H1 (cell line): ENCODE data around the gene RAPGEF5. TPM values are rescaled to one million over a fixed set of nuclear protein-coding genes. Genes with fewer than 3 reads are reported as not detected.

Experiments
- CTCF ChIA-PET: fragments of 300-600 bp; sonication (Branson Sonifier 250); formaldehyde crosslinking; loops from one replicate; lab custom pipeline; 2021; ENCODE audit not compliant: partially characterized antibody; lab: Charles Lee
- POLR2A ChIA-PET: fragments of 300-600 bp; sonication (Branson Sonifier 250); formaldehyde crosslinking; loops from one replicate; lab custom pipeline; 2021; ENCODE audit warnings: inconsistent platforms; ENCODE audit not compliant: partially characterized antibody; lab: Charles Lee
- DNase-seq, 2 experiments: peaks; one replicate each; pipeline versions ENCODE4 v3.0.0 to v3.0.0-alpha.2; 2010 to 2022; ENCODE audit warnings: low spot score in 2 of 2, low read depth in 1 of 2, mixed read lengths in 1 of 2
- FAIRE-seq: peaks from 2 replicates; lab custom pipeline; 2011; peaks lifted over from hg19 to GRCh38; lab: Jason Lieb, UNC
- H2AFZ ChIP-seq: 2 replicates; pipeline ENCODE4 v1.8.1; 2012; ENCODE audit warnings: low read length, inconsistent platforms
- H2AK5ac ChIP-seq: 2 replicates; pipeline ENCODE4 v1.6.1; 2013; ENCODE audit warnings: low read depth, low read length
- H2BK120ac ChIP-seq: replicated peaks from 2 replicates; pipeline ENCODE3; 2013; ENCODE audit warnings: low read depth, low read length, inconsistent platforms
- H2BK12ac ChIP-seq: 2 replicates; pipeline ENCODE4 v1.6.1; 2013; ENCODE audit warnings: low read depth, low read length
- H2BK15ac ChIP-seq: 2 replicates; pipeline ENCODE4 v1.6.1; 2013; ENCODE audit warnings: low read length
- H2BK20ac ChIP-seq: 2 replicates; pipeline ENCODE4 v1.6.1; 2013; ENCODE audit warnings: low read length
- H2BK5ac ChIP-seq: 2 replicates; pipeline ENCODE4 v1.6.1; 2013; ENCODE audit warnings: low read depth, low read length
- H3K14ac ChIP-seq: 2 replicates; pipeline ENCODE4 v1.6.1; 2013; ENCODE audit warnings: inconsistent platforms; ENCODE audit not compliant: insufficient read length
- H3K18ac ChIP-seq: 2 replicates; pipeline ENCODE4 v1.6.1; 2013; ENCODE audit warnings: low read length; ENCODE audit errors: extremely low read depth
- H3K23ac ChIP-seq: 2 replicates; pipeline ENCODE4 v1.6.1; 2013; ENCODE audit warnings: inconsistent platforms; ENCODE audit not compliant: insufficient read length
- H3K23me2 ChIP-seq: 2 replicates; pipeline ENCODE4 v1.6.1; 2013; ENCODE audit warnings: low read depth, low read length
- H3K27ac ChIP-seq: 2 replicates; pipeline ENCODE4 v1.6.1; 2011; ENCODE audit warnings: low read depth, low read length, inconsistent platforms
- H3K27me3 ChIP-seq, 4 experiments: replicated peaks in 1 of 4; 1 replicate in 1 of 4; 2 replicates in 3 of 4; pipeline versions ENCODE4 v1.6.1 to v1.8.1; 2011 to 2013; ENCODE audit warnings: low read length in 3 of 4, mild to moderate bottlenecking in 3 of 4, inconsistent platforms in 2 of 4, mixed read lengths in 2 of 4, moderate library complexity in 1 of 4; ENCODE audit not compliant: control insufficient read depth in 3 of 4, insufficient read depth in 3 of 4; ENCODE audit errors: extremely low read depth in 1 of 4
- H3K36me3 ChIP-seq, 4 experiments: 2 replicates each; pipeline versions ENCODE4 v1.6.1 to v1.8.1; 2011 to 2013; ENCODE audit warnings: mild to moderate bottlenecking in 4 of 4, low read length in 3 of 4, moderate library complexity in 2 of 4, control low read depth in 1 of 4, inconsistent platforms in 1 of 4; ENCODE audit not compliant: insufficient read depth in 4 of 4, control insufficient read depth in 2 of 4
- H3K4ac ChIP-seq: replicated peaks from 2 replicates; pipeline ENCODE3; 2013; ENCODE audit warnings: low read length, low read depth, mixed read lengths, inconsistent platforms; ENCODE audit not compliant: insufficient read length
- H3K4me1 ChIP-seq, 4 experiments: replicated peaks in 1 of 4; 1 replicate in 1 of 4; 2 replicates in 3 of 4; pipeline versions ENCODE4 v1.6.1 to v1.8.1; 2011 to 2013; ENCODE audit warnings: low read length in 3 of 4, inconsistent platforms in 2 of 4, mixed read lengths in 1 of 4; ENCODE audit not compliant: insufficient read depth in 4 of 4, control insufficient read depth in 3 of 4
- H3K4me2 ChIP-seq, 2 experiments: 2 replicates each; pipeline versions ENCODE4 v1.6.1 to v1.8.1; 2011 to 2013; ENCODE audit warnings: low read depth in 2 of 2, low read length in 2 of 2, control low read depth in 1 of 2, inconsistent platforms in 1 of 2, mild to moderate bottlenecking in 1 of 2; ENCODE audit not compliant: insufficient read depth in 1 of 2
- H3K4me3 ChIP-seq, 4 experiments: fragments of 200-600, 300-600 bp in 1 of 4; sonication (generic), shearing (Covaris generic), sonication (Bioruptor Twin) in 1 of 4; 2 replicates each; pipeline versions ENCODE4 v1.5.1 to v1.8.1; 2011 to 2016; ENCODE audit warnings: low read length in 4 of 4, low read depth in 3 of 4, control low read depth in 2 of 4, inconsistent platforms in 2 of 4, mild to moderate bottlenecking in 2 of 4, mixed read lengths in 1 of 4, moderate library complexity in 1 of 4; ENCODE audit not compliant: insufficient read depth in 2 of 4; ENCODE audit errors: extremely low read depth in 1 of 4
- H3K56ac ChIP-seq: replicated peaks from 2 replicates; pipeline ENCODE3; 2013; ENCODE audit warnings: low read depth, mild to moderate bottlenecking, mixed read lengths, low read length, inconsistent platforms; ENCODE audit not compliant: insufficient read length
- H3K79me1 ChIP-seq: 2 replicates; pipeline ENCODE4 v1.6.1; 2013; ENCODE audit warnings: low read depth, low read length, control low read depth
- H3K79me2 ChIP-seq, 2 experiments: 2 replicates each; pipeline versions ENCODE4 v1.6.1 to v1.8.1; 2012 to 2013; ENCODE audit warnings: low read length in 2 of 2, mild to moderate bottlenecking in 2 of 2, inconsistent platforms in 1 of 2; ENCODE audit not compliant: insufficient read depth in 2 of 2, control insufficient read depth in 1 of 2
- H3K9ac ChIP-seq, 4 experiments: replicated peaks in 1 of 4; 1 replicate in 1 of 4; 2 replicates in 3 of 4; pipeline versions ENCODE4 v1.6.1 to v1.8.1; 2011 to 2013; ENCODE audit warnings: low read depth in 3 of 4, low read length in 3 of 4, control low read depth in 2 of 4, mild to moderate bottlenecking in 2 of 4, moderate library complexity in 2 of 4, inconsistent platforms in 1 of 4; ENCODE audit errors: extremely low read depth in 1 of 4
- H3K9me3 ChIP-seq, 2 experiments: 2 replicates each; pipeline versions ENCODE4 v1.6.1 to v1.8.1; 2012 to 2013; ENCODE audit warnings: mild to moderate bottlenecking in 2 of 2, moderate library complexity in 2 of 2, control low read depth in 1 of 2, inconsistent platforms in 1 of 2, low read depth in 1 of 2, low read length in 1 of 2, mixed read lengths in 1 of 2; ENCODE audit not compliant: insufficient read depth in 2 of 2
- H4K20me1 ChIP-seq, 2 experiments: replicated peaks in 1 of 2; 2 replicates each; pipeline versions ENCODE3 to v1.8.1; 2011 to 2013; ENCODE audit warnings: inconsistent platforms in 2 of 2, low read length in 2 of 2, mild to moderate bottlenecking in 1 of 2; ENCODE audit not compliant: insufficient read depth in 2 of 2, control insufficient read depth in 1 of 2
- H4K5ac ChIP-seq: 2 replicates; pipeline ENCODE4 v1.6.1; 2013; ENCODE audit warnings: low read length, low read depth, mixed read lengths, inconsistent platforms; ENCODE audit not compliant: insufficient read length
- H4K8ac ChIP-seq: 2 replicates; pipeline ENCODE4 v1.8.0; 2013; ENCODE audit warnings: mild to moderate bottlenecking, moderate library complexity, low read length, inconsistent platforms; ENCODE audit not compliant: insufficient read depth; ENCODE audit errors: extremely low read depth
- H4K91ac ChIP-seq: replicated peaks from 2 replicates; pipeline ENCODE3; 2013; ENCODE audit warnings: low read length, mixed read lengths, inconsistent platforms; ENCODE audit not compliant: insufficient read length
- WGBS, 2 experiments: shearing (Covaris generic) in 1 of 2; methylation state at CpG; one replicate each; pipeline versions ENCODE4 v1.1.6 to v1.1.7; 2013 to 2015; ENCODE audit warnings: low lambda C conversion rate in 2 of 2, mixed read lengths in 2 of 2, inconsistent platforms in 1 of 2, low coverage in 1 of 2, missing lambda C conversion rate in 1 of 2; ENCODE audit not compliant: insufficient replicate concordance in 2 of 2, insufficient coverage in 1 of 2, insufficient read length in 1 of 2; ENCODE audit errors: extremely low coverage in 1 of 2, missing lambda C conversion rate in 1 of 2; 5-methylcytosine and 5-hydroxymethylcytosine counted together
- polyA plus RNA-seq, 7 experiments: library from polyadenylated mRNA; depleted of rRNA in 3 of 7; stranded (reverse) in 5 of 7; unstranded in 2 of 7; fragments of >200 nt in 5 of 7; fragments of 200-250 nt in 2 of 7; gene quantifications; 1 replicate in 5 of 7; 2 replicates in 1 of 7; 4 replicates in 1 of 7; pipeline versions ENCODE4 v1.2.1 to v1.2.3, GENCODE V29; 2011 to 2013; ENCODE audit warnings: missing spikeins in 2 of 7, mixed read lengths in 2 of 7
- total RNA-seq: library from RNA; stranded (reverse); fragmentation: NEBNext Ultra II Directional; extraction: Animal tissue kit (Norgen Biotek cat#: 25700); gene quantifications from 2 replicates; pipeline ENCODE4 v1.2.1, GENCODE V29; 2021
- TF ChIP-seq, protein P1 (sequence below): IDR thresholded peaks from 2 replicates; pipeline ENCODE4 v1.6.1; 2012; ENCODE audit warnings: inconsistent platforms

The RAPGEF5 gene
- total and polyA plus RNA-seq, 2 of the 8 experiments (the other 6 are each of a cell fraction or from before 2014, with no cell fraction given): 4.4 to 22.9 TPM

DNA sequence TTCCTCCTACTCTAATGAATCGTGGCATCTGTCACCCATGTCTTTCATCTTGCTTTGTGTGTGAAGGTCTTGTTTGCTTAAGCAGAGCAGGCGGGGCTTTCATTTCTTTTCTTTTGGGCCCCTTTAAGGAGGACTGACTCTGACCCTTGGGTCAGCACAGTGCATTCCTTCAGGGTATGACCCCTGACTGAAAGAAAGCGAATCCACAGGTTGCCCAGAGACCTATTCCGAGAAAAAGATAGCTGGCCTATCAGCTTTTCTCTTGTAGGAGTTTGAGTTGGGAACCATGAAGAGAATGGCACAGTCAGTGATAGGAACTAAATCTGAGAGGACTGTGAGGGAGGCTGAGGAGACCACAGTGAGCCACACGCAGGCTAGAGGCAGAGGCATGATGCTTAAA, 218.1 kb downstream of the RAPGEF5 start:
- no peak overlapping the region for H3K4me3 ChIP-seq
- DNase-seq (no peak), FAIRE-seq (no peak)
- no peak overlapping the region for H2BK15ac ChIP-seq
- peak overlapping the region; percentile 1 for H4K91ac ChIP-seq
- ChIA-PET CTCF (interaction anchor here (1.0 to 6.4 kb wide), 3 partner anchors 10 to 57 kb away, joined by 3 to 58 read pairs (median 3); no protein-coding TSS in a partner anchor), POLR2A (no interaction called here)
- no peaks in the 10 kb centered on the region for H4K20me1 ChIP-seq
- H2AFZ ChIP-seq: no peak overlapping the region
- no peaks in the 10 kb centered on the region for H3K79me1 ChIP-seq
- H3K18ac ChIP-seq: no peak overlapping the region
- 0 out of 2 replicates have a peak overlapping the region, but pooled peaks have one; percentile 51 for H2BK12ac ChIP-seq
- no peak overlapping the region for H3K9ac ChIP-seq
- no peak overlapping the region for H2BK20ac ChIP-seq
- no peaks in the 10 kb centered on the region for H3K27me3 ChIP-seq
- no peak overlapping the region; the same call in 1 of the 2 replicates for H2AK5ac ChIP-seq
- H4K5ac ChIP-seq: no peak overlapping the region
- no peak overlapping the region for H3K4ac ChIP-seq
- no peaks in the 10 kb centered on the region; a peak in 1 of 4 replicates for H3K9me3 ChIP-seq
- peaks cover 4 to 18% (median 10%) of the 10 kb centered on the region in 4 experiments for H3K4me1 ChIP-seq
- no peak overlapping the region for H3K14ac ChIP-seq
- 92% methylated on average over 5 of the region's 5 CpGs; no CpG with 5 or more reads in 1 of the 2 experiments for WGBS, 2 experiments
- H3K27ac ChIP-seq: no peak overlapping the region
- TF ChIP-seq, protein P1, sequence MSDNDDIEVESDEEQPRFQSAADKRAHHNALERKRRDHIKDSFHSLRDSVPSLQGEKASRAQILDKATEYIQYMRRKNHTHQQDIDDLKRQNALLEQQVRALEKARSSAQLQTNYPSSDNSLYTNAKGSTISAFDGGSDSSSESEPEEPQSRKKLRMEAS: no peak
- H3K36me3 ChIP-seq: peaks cover 0 to 24% (median 11%) of the 10 kb centered on the region in 4 experiments; a peak in 4 of 8 replicates
- no peak overlapping the region for H3K4me2 ChIP-seq
- H2BK5ac ChIP-seq: no peak overlapping the region
- H2BK120ac ChIP-seq: no peak overlapping the region
- H4K8ac ChIP-seq: no peak overlapping the region; the same call in 1 of the 2 replicates
- H3K23me2 ChIP-seq: no peaks in the 10 kb centered on the region
- H3K56ac ChIP-seq: no peak overlapping the region
- no peak overlapping the region for H3K23ac ChIP-seq
- no peaks in the 10 kb centered on the region for H3K79me2 ChIP-seq
